Psoas muscle (tissue), 8 donors: ENCODE data around the gene CHCHD3. TPM values are rescaled to one million over a fixed set of nuclear protein-coding genes. Genes with fewer than 3 reads are reported as not detected.

Source experiments
- ATAC-seq, 4 donors: fragments of 200-7000 bp; cut with Tn5 transposase; one replicate each; pipeline ENCODE4 v1.9.1; 2020; ENCODE audit warnings: moderate library complexity in 3 of 4, mild to moderate bottlenecking in 2 of 4
- DNase-seq, 2 donors: peaks; one replicate each; pipeline ENCODE4 v3.0.0-alpha.2; 2020
- H3K27ac ChIP-seq: fragments of 200-600 bp; one replicate; pipeline ENCODE4 v1.8.0; 2022
- H3K27me3 ChIP-seq, 3 donors: fragments of 200-600 bp in 1 of 3; one replicate each; pipeline versions ENCODE4 v1.6.1 to v1.8.0; 2013 to 2022; ENCODE audit warnings: low read length in 2 of 3, mild to moderate bottlenecking in 2 of 3, moderate library complexity in 1 of 3; ENCODE audit not compliant: insufficient read depth in 3 of 3
- H3K36me3 ChIP-seq, 2 donors: fragments of 200-600 bp in 1 of 2; one replicate each; pipeline versions ENCODE4 v1.6.1 to v1.8.0; 2013 to 2022; ENCODE audit warnings: low read depth in 1 of 2, mild to moderate bottlenecking in 1 of 2, moderate library complexity in 1 of 2; ENCODE audit not compliant: insufficient read depth in 1 of 2
- H3K4me1 ChIP-seq: fragments of 200-600 bp; one replicate; pipeline ENCODE4 v1.8.0; 2022
- H3K4me3 ChIP-seq: fragments of 200-600 bp; one replicate; pipeline ENCODE4 v1.8.0; 2022; ENCODE audit warnings: mild to moderate bottlenecking
- H3K9me3 ChIP-seq: fragments of 200-600 bp; one replicate; pipeline ENCODE4 v1.8.0; 2022
- WGBS, 3 donors: extraction: QIAGEN DNeasy Blood & Tissue Kit; methylation state at CpG; one replicate each; pipeline versions ENCODE4 v1.1.6 to v1.1.7; 2013; 5-methylcytosine and 5-hydroxymethylcytosine counted together
- intact Hi-C, 2 donors: fragments of 100-400 bp; cut with DNase I; formaldehyde crosslinking; loops; one replicate each; pipeline versions ENCODE4 v1.11.0 to v1.14.2; 2022
- polyA plus RNA-seq, 3 donors: library from polyadenylated mRNA; stranded (reverse); fragments of 200-250 nt; gene quantifications; one replicate each; pipeline ENCODE4 v1.2.3, GENCODE V29; 2013
- total RNA-seq, 4 donors: library from RNA; stranded (reverse); fragmentation: NEBNext Ultra II Directional in 2 of 4; extraction: Animal tissue kit (Norgen Biotek cat#: 25700) in 2 of 4; gene quantifications; one replicate each; pipeline versions ENCODE4 v1.2.1 to v1.2.4, GENCODE V29; 2021 to 2023
- TF ChIP-seq, protein P1 (sequence below): fragments of 200-600 bp; IDR thresholded peaks from one replicate; pipeline ENCODE4 v1.8.0; 2022; ENCODE audit warnings: antibody characterized with exemption
- donor health status: healthy with polysubstance abuse.
- donor health status: DM: no; HTN: no; CAD: no; lungs with moderate emphysema.
- donor health status: Bipolar disorder and iron deficiency.
- donor health status: healthy.
- donor health status: DM: yes; HTN: yes; CAD: no.
- donor health status: DM: no; HTN: no; CAD: no.
- donor health status: DM: no; HTN: no; CAD: no.
- donor health status: DM: yes; HTN: yes; CAD: no.

CHCHD3 gene
- total and polyA plus RNA-seq, 7 donors, result 129 to 206 (median 184) TPM

DNA sequence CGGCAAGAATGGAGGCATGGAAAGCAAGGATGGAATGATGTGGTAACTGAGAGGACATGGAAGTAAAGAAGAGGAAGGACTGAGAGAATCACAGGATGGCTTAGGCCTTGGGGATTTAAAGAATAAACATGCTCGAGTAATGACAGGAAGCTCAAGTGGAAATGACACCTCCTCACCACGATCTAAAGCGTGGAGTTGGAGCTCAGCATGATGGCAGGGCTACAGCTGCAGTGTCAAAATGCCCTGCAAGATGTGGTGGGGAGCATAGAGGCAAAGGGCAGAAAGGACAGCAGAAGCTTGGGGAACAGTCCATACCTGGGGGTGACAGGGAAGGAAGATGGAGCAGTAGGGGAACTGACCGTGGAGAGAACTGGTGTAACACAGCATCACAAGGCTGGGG, 276.1 kb downstream of the CHCHD3 start:
- TF ChIP-seq, protein P1, sequence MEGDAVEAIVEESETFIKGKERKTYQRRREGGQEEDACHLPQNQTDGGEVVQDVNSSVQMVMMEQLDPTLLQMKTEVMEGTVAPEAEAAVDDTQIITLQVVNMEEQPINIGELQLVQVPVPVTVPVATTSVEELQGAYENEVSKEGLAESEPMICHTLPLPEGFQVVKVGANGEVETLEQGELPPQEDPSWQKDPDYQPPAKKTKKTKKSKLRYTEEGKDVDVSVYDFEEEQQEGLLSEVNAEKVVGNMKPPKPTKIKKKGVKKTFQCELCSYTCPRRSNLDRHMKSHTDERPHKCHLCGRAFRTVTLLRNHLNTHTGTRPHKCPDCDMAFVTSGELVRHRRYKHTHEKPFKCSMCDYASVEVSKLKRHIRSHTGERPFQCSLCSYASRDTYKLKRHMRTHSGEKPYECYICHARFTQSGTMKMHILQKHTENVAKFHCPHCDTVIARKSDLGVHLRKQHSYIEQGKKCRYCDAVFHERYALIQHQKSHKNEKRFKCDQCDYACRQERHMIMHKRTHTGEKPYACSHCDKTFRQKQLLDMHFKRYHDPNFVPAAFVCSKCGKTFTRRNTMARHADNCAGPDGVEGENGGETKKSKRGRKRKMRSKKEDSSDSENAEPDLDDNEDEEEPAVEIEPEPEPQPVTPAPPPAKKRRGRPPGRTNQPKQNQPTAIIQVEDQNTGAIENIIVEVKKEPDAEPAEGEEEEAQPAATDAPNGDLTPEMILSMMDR, result no peak
- Histone ChIP-seq H3K27me3 (no peaks in the 10 kb centered on the region), H3K36me3 (no peaks in the 10 kb centered on the region), H3K27ac (no peak overlapping the region), H3K9me3 (no peaks in the 10 kb centered on the region), H3K4me3 (no peak overlapping the region), H3K4me1 (no peaks in the 10 kb centered on the region)
- DNase-seq (no peak), ATAC-seq (no peak)
- WGBS, 3 donors, result 72 to 87% (median 74%) methylated on average over 5 of the region's 5 CpGs
- intact Hi-C loops, result no loop called here

DNA sequence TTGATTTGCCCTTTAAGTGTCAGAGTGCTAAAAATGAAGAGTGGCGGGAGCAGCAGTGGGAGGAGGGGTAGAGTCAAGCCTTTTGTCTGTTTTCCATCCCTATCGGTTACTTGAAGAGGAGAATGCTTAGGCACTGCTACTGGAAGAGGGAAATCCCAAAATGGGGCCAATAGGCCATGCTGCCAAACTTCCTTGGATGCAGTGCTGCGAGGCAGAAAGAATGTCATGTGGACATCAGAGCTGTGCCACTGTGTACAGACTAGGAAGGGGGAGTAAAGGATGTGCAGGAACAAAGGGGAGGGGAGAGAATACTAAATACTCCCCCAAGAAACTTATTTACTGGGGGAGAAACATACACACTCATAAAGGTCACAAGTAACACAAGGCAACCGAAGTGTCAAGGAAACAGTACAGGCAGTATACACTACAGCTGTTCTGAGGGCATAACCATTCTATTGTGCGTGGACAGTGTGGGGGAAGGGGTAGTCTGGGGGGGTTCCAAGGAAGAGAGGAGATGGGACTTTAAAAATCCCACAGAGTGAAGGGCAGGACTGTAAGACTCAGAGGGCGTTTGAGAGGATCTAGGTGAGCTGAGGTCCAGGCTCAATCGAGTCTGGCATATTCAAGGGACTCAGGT, 276.9 kb downstream of the CHCHD3 start:
- no peak for DNase-seq

DNA sequence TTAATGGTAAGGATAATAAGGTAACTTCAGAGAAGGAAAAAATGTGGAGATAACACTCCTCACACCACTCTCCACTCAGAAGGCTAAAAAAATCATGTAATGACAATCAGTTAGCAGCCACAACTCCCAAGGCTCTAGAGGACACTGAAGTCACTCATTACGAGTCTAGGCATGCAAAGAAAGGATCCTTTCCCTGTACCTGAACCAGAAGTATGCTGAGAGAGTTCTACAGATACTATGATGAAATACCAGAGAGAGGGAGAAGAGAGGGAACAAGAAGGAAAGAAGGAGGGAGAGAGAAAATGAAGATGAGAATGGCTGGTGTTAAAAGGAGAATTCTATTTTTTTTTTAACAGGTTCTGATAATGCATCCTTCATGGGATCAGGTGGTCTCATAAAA, 281.4 kb downstream of the CHCHD3 start:
- ATAC-seq (no peak), DNase-seq (no peak)
- Histone ChIP-seq H3K4me1 (no peaks in the 10 kb centered on the region), H3K36me3 (peaks cover 6 to 9% of the 10 kb centered on the region in 2 donors), H3K4me3 (no peak overlapping the region), H3K27ac (no peak overlapping the region), H3K9me3 (no peaks in the 10 kb centered on the region), H3K27me3 (no peaks in the 10 kb centered on the region)
- 70 to 94% (median 85%) methylated on average over 1 of the region's 1 CpG for WGBS, 3 donors
- TF ChIP-seq, protein P1, result no peak
- intact Hi-C loops, result no loop called here

More for the DNA sequence above, 276.9 kb downstream of the CHCHD3 start:
- Histone ChIP-seq H3K4me1 (no peaks in the 10 kb centered on the region), H3K27ac (no peak overlapping the region), H3K9me3 (no peaks in the 10 kb centered on the region), H3K27me3 (no peaks in the 10 kb centered on the region), H3K4me3 (no peak overlapping the region), H3K36me3 (no peaks in the 10 kb centered on the region)
- TF ChIP-seq, protein P1, result no peak
- whole genome bisulfite sequencing, 3 donors, result 61 to 73% (median 64%) methylated on average over 7 of the region's 7 CpGs
- intact Hi-C loops, result no loop called here
- peak in 1 of 4 donors; percentile 24 for ATAC-seq

DNA sequence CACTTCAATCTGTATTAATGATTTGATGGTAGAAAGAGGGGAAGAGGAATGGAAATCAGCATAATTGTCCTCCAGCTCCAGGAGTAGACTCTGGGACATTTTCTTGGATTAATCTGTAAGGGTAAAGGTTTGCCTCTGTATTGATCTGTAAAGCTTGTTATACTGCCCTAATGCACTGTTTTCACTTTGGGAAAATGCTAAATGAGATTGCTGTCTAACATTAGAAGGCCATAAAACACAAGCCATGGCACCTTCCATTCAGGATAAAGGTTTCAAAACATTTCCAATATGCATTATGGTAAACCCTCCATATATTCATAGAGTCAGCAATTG, 282.8 kb downstream of the CHCHD3 start:
- no peaks in the 10 kb centered on the region for H3K27me3 ChIP-seq
- H3K36me3 ChIP-seq, result peaks cover 6 to 18% of the 10 kb centered on the region in 2 donors

More for the DNA sequence above, 282.8 kb downstream of the CHCHD3 start:
- DNase-seq (no peak), ATAC-seq (no peak)
- intact Hi-C loops, result no loop called here
- Histone ChIP-seq H3K27ac (no peak overlapping the region), H3K4me1 (no peaks in the 10 kb centered on the region), H3K4me3 (no peak overlapping the region), H3K9me3 (no peaks in the 10 kb centered on the region)
- TF ChIP-seq, protein P1, result no peak
